IMR-90 (cell line): ENCODE results near the gene PDCD10. TPM values are rescaled to one million over a fixed set of nuclear protein-coding genes. Genes with fewer than 3 reads are reported as not detected.

ENCODE experiments used
- ATAC-seq: fragments of 200-7000 bp; cut with Tn5 transposase; 2 replicates; pipeline ENCODE4 v1.9.1; 2020; ENCODE audit warnings: low read depth, mild to moderate bottlenecking, moderate library complexity
- BruUV-seq: library from RNA; stranded (reverse); fragments of 400-500 nt; replicated peaks from 2 replicates; lab custom pipeline; 2021; lab: Mats Ljungman, UMichigan
- CTCF ChIA-PET: fragments of 300-600 bp; formaldehyde crosslinking; extraction: SDS; loops from one replicate; lab custom pipeline; 2021; ENCODE audit warnings: antibody characterized with exemption; lab: Yijun Ruan, JAX
- POLR2A ChIA-PET: fragments of 300-600 bp; sonication (Branson Sonifier 250); formaldehyde crosslinking; loops from one replicate; lab custom pipeline; 2022; ENCODE audit warnings: antibody characterized with exemption; ENCODE audit not compliant: unreplicated experiment; lab: Charles Lee
- DNase-seq: peaks from one replicate; pipeline ENCODE4 v3.0.0; 2013
- H2AFZ ChIP-seq: replicated peaks from 2 replicates; pipeline ENCODE3; 2013; ENCODE audit warnings: low read length, mild to moderate bottlenecking; ENCODE audit not compliant: poor library complexity
- H2AK5ac ChIP-seq: 2 replicates; pipeline ENCODE4 v1.6.1; 2013; ENCODE audit warnings: low read depth, low read length, inconsistent platforms
- H2AK9ac ChIP-seq: replicated peaks from 2 replicates; pipeline ENCODE3; 2013; ENCODE audit warnings: mild to moderate bottlenecking, low read depth, low read length, moderate library complexity; ENCODE audit not compliant: poor library complexity
- H2BK120ac ChIP-seq: 2 replicates; pipeline ENCODE4 v1.6.1; 2013; ENCODE audit warnings: low read depth, low read length, inconsistent platforms
- H2BK15ac ChIP-seq: 3 replicates; pipeline ENCODE4 v1.6.1; 2013; ENCODE audit warnings: low read depth, low read length, inconsistent platforms
- H2BK20ac ChIP-seq: 2 replicates; pipeline ENCODE4 v1.6.1; 2013; ENCODE audit warnings: low read depth, mild to moderate bottlenecking, inconsistent platforms, low read length, moderate library complexity
- H2BK5ac ChIP-seq: 2 replicates; pipeline ENCODE4 v1.6.1; 2013; ENCODE audit warnings: mild to moderate bottlenecking, low read depth, low read length, inconsistent platforms; ENCODE audit not compliant: poor library complexity, severe bottlenecking
- H3K14ac ChIP-seq: replicated peaks from 2 replicates; pipeline ENCODE4 v1.6.1; 2013; ENCODE audit warnings: low read depth, low read length, inconsistent platforms
- H3K18ac ChIP-seq: 2 replicates; pipeline ENCODE4 v1.6.1; 2013; ENCODE audit warnings: low read depth, low read length, control low read depth
- H3K23ac ChIP-seq: 2 replicates; pipeline ENCODE4 v1.6.1; 2013; ENCODE audit warnings: low read depth, low read length, inconsistent platforms
- H3K27ac ChIP-seq: 2 replicates; pipeline ENCODE4 v1.5.1; 2013; ENCODE audit warnings: mild to moderate bottlenecking, control low read depth, low read length; ENCODE audit not compliant: insufficient read depth
- H3K27me3 ChIP-seq: 2 replicates; pipeline ENCODE4 v1.6.1; 2013; ENCODE audit warnings: low read length; ENCODE audit not compliant: control insufficient read depth, insufficient read depth
- H3K36me3 ChIP-seq: 2 replicates; pipeline ENCODE4 v1.6.1; 2013; ENCODE audit warnings: low read length, mixed read lengths; ENCODE audit not compliant: control insufficient read depth, insufficient read depth
- H3K4ac ChIP-seq: 2 replicates; pipeline ENCODE4 v1.6.1; 2013; ENCODE audit warnings: low read depth, low read length, inconsistent platforms
- H3K4me1 ChIP-seq: 2 replicates; pipeline ENCODE4 v1.6.1; 2013; ENCODE audit warnings: low read length, mixed read lengths; ENCODE audit not compliant: control insufficient read depth, insufficient read depth
- H3K4me2 ChIP-seq: 2 replicates; pipeline ENCODE4 v1.6.1; 2013; ENCODE audit warnings: low read depth, mild to moderate bottlenecking, control low read depth, low read length, moderate library complexity
- H3K4me3 ChIP-seq: 2 replicates; pipeline ENCODE4 v1.5.1; 2013; ENCODE audit warnings: low read depth, mild to moderate bottlenecking, control low read depth, low read length, moderate library complexity; ENCODE audit not compliant: insufficient read depth
- H3K56ac ChIP-seq: 2 replicates; pipeline ENCODE4 v1.6.1; 2013; ENCODE audit warnings: low read length, inconsistent platforms; ENCODE audit not compliant: insufficient read depth; ENCODE audit errors: extremely low read depth
- H3K79me1 ChIP-seq, 2 experiments: 2 replicates each; pipeline ENCODE4 v1.6.1; 2013; ENCODE audit warnings: low read length in 2 of 2, inconsistent platforms in 1 of 2, low read depth in 1 of 2
- H3K9ac ChIP-seq: 2 replicates; pipeline ENCODE4 v1.6.1; 2013; ENCODE audit warnings: low read depth, low read length, control low read depth
- H3K9me1 ChIP-seq: 2 replicates; pipeline ENCODE4 v1.6.1; 2013; ENCODE audit warnings: low read length, inconsistent platforms; ENCODE audit not compliant: insufficient read depth
- H3K9me3 ChIP-seq: 2 replicates; pipeline ENCODE4 v1.6.1; 2013; ENCODE audit warnings: low read length; ENCODE audit not compliant: control insufficient read depth, insufficient read depth
- H4K20me1 ChIP-seq: 2 replicates; pipeline ENCODE4 v1.6.1; 2013; ENCODE audit warnings: low read length, inconsistent platforms; ENCODE audit not compliant: insufficient read depth
- H4K5ac ChIP-seq: 2 replicates; pipeline ENCODE4 v1.6.1; 2013; ENCODE audit warnings: mild to moderate bottlenecking, low read depth, low read length, control low read depth
- H4K8ac ChIP-seq, 2 experiments: 2 replicates each; pipeline ENCODE4 v1.6.1; 2013; ENCODE audit warnings: low read depth in 2 of 2, low read length in 2 of 2, control low read depth in 1 of 2, inconsistent platforms in 1 of 2
- H4K91ac ChIP-seq: 2 replicates; pipeline ENCODE4 v1.6.1; 2013; ENCODE audit warnings: low read depth, low read length, inconsistent platforms; ENCODE audit not compliant: insufficient read depth
- BHLHE40 ChIP-seq: fragments of 150-350 bp; IDR thresholded peaks from 2 replicates; pipeline ENCODE4 v1.6.1; 2016; ENCODE audit warnings: mild to moderate bottlenecking, low read depth, low read length
- CHD1 ChIP-seq: IDR thresholded peaks from 2 replicates; pipeline ENCODE4 v1.6.1; 2012; ENCODE audit warnings: low read depth, low read length, improper control_type of control experiment
- ELK1 ChIP-seq: fragments of 150-350 bp; IDR thresholded peaks from 2 replicates; pipeline ENCODE4 v1.6.1; 2016; ENCODE audit warnings: low read depth, mild to moderate bottlenecking, low read length, moderate library complexity, borderline replicate concordance
- FOS ChIP-seq: fragments of 150-350 bp; IDR thresholded peaks from 2 replicates; pipeline ENCODE4 v1.6.1; 2016; ENCODE audit warnings: low read depth, low read length
- MAFK ChIP-seq: IDR thresholded peaks from 2 replicates; pipeline ENCODE4 v1.6.1; 2012; ENCODE audit warnings: low read depth, low read length, improper control_type of control experiment
- MAZ ChIP-seq: IDR thresholded peaks from 2 replicates; pipeline ENCODE4 v1.6.1; 2012; ENCODE audit warnings: low read depth, mild to moderate bottlenecking, low read length, improper control_type of control experiment, moderate library complexity, borderline replicate concordance
- MXI1 ChIP-seq: IDR thresholded peaks from 2 replicates; pipeline ENCODE4 v1.6.1; 2012; ENCODE audit warnings: low read depth, mild to moderate bottlenecking, low read length, moderate library complexity, borderline replicate concordance
- NFE2L2 ChIP-seq: fragments of 150-350 bp; IDR thresholded peaks from 2 replicates; pipeline ENCODE4 v1.6.1; 2016; ENCODE audit warnings: low read depth, mild to moderate bottlenecking, low read length
- POLR2A ChIP-seq: IDR thresholded peaks from 2 replicates; pipeline ENCODE4 v1.6.1; 2012; ENCODE audit warnings: mild to moderate bottlenecking, low read depth, low read length
- RCOR1 ChIP-seq: IDR thresholded peaks from 2 replicates; pipeline ENCODE4 v1.6.1; 2012; ENCODE audit warnings: mild to moderate bottlenecking, low read length, improper control_type of control experiment; ENCODE audit not compliant: insufficient replicate concordance
- SMC3 ChIP-seq: fragments of 150-350 bp; IDR thresholded peaks from 2 replicates; pipeline ENCODE4 v1.6.1; 2016; ENCODE audit warnings: low read depth, mild to moderate bottlenecking, antibody characterized with exemption, low read length, moderate library complexity
- USF2 ChIP-seq: fragments of 150-350 bp; IDR thresholded peaks from 2 replicates; pipeline ENCODE4 v1.6.1; 2017; ENCODE audit warnings: mild to moderate bottlenecking, antibody characterized with exemption, low read length, low read depth
- WGBS, 2 experiments: methylation state at CpG; one replicate each; pipeline versions ENCODE4 v1.1.5 to v1.1.7; 2013; ENCODE audit warnings: missing lambda C conversion rate in 2 of 2; ENCODE audit not compliant: insufficient read length in 1 of 2; ENCODE audit errors: extremely low coverage in 2 of 2; 5-methylcytosine and 5-hydroxymethylcytosine counted together
- dilution Hi-C: fragments of 300-500 bp; cut with HindIII; formaldehyde crosslinking; loops from one replicate; pipeline ENCODE4 v1.14.3; 2018; ENCODE audit warnings: low sequenced_read_pairs; ENCODE audit not compliant: unreplicated experiment
- in situ Hi-C: fragments of 300-500 bp; cut with MboI; formaldehyde crosslinking; loops from 3 replicates; pipeline ENCODE4 v1.14.3; 2019; ENCODE audit warnings: low sequenced_read_pairs, inconsistent platforms, mixed read lengths
- intact Hi-C: fragments of 100-400 bp; cut with micrococcal nuclease; formaldehyde crosslinking; loops from 2 replicates; pipeline ENCODE4 v1.10.0; 2022
- polyA plus RNA-seq, 3 experiments: library from polyadenylated mRNA; depleted of rRNA; stranded (reverse); fragments of >200 nt; gene quantifications; 2 replicates each; pipeline ENCODE4 v1.2.3, GENCODE V29; 2012; ENCODE audit warnings: low replicate concordance in 1 of 3
- total RNA-seq: library from RNA; depleted of rRNA; stranded (reverse); fragments of >200 nt; gene quantifications from 2 replicates; pipeline ENCODE4 v1.2.3, GENCODE V29; 2012

Gene PDCD10
- total and polyA plus RNA-seq, 2 of the 4 experiments (the other 2 are of a cell fraction) = 36.7 to 47.3 TPM

GRCh38 chr3:167668651-167669050 lies 66.0 kb downstream of the PDCD10 start:
- no peaks in the 10 kb centered on the region for H3K9me3 ChIP-seq
- no CpG with 5 or more reads among the region's 1 CpG for WGBS, 2 experiments
- TF ChIP-seq MAZ (no peak), CHD1 (no peak), FOS (no peak), POLR2A (no peak), BHLHE40 (no peak), RCOR1 (no peak), NFE2L2 (no peak), MAFK (no peak), ELK1 (no peak), USF2 (no peak), SMC3 (no peak), MXI1 (no peak)
- no peaks in the 10 kb centered on the region for H4K20me1 ChIP-seq
- no peak overlapping the region for H3K18ac ChIP-seq
- no peak overlapping the region for H4K8ac ChIP-seq
- no peak overlapping the region for H3K4ac ChIP-seq
- H4K5ac ChIP-seq = no peak overlapping the region
- no peaks in the 10 kb centered on the region for H3K9me1 ChIP-seq
- in situ Hi-C loops (no loop called here), dilution Hi-C loops (no loop called here), intact Hi-C loops (no loop called here)
- H3K14ac ChIP-seq = no peak overlapping the region
- H3K9ac ChIP-seq = no peak overlapping the region
- DNase-seq (no peak), ATAC-seq (no peak)
- H2BK15ac ChIP-seq = no peak overlapping the region
- no TSS peak for BruUV-seq
- H3K56ac ChIP-seq = no peak overlapping the region
- no peak overlapping the region for H2AFZ ChIP-seq
- H2BK20ac ChIP-seq = no peak overlapping the region
- H3K23ac ChIP-seq = no peak overlapping the region
- no peak overlapping the region for H2AK9ac ChIP-seq
- H3K4me1 ChIP-seq = no peaks in the 10 kb centered on the region
- ChIA-PET POLR2A (no interaction called here), CTCF (interaction anchor here (0.6 kb wide), 1 partner anchor 113 kb away, joined by 5 read pairs; no protein-coding TSS in a partner anchor)
- H3K79me1 ChIP-seq = no peaks in the 10 kb centered on the region
- H2BK120ac ChIP-seq = no peak overlapping the region
- no peak overlapping the region for H3K4me2 ChIP-seq
- H2AK5ac ChIP-seq = no peak overlapping the region
- H4K91ac ChIP-seq = no peak overlapping the region
- H3K27ac ChIP-seq = no peak overlapping the region
- H2BK5ac ChIP-seq = no peak overlapping the region
- no peak overlapping the region for H3K4me3 ChIP-seq
- peaks cover 2% of the 10 kb centered on the region; the same call in 1 of the 2 replicates for H3K36me3 ChIP-seq
- no peaks in the 10 kb centered on the region for H3K27me3 ChIP-seq
